Natural killer cell (primary cell): Measurements from ENCODE around the gene TMEM128. TPM values are rescaled to one million over a fixed set of nuclear protein-coding genes. Genes with fewer than 3 reads are reported as not detected.

Source experiments
- ATAC-seq, 3 donors: fragments of 150-1000 bp in 2 of 3; fragments of 200-7000 bp in 1 of 3; cut with Tn5 transposase; 1 replicate in 1 of 3; 2 replicates in 2 of 3; pipeline ENCODE4 v1.10.0; 2021; ENCODE audit warnings: mild to moderate bottlenecking in 2 of 3, moderate library complexity in 2 of 3
- DNase-seq, 2 donors: peaks; one replicate each; pipeline versions ENCODE4 v3.0.0 to v3.0.0-alpha.2; 2013 to 2021; ENCODE audit warnings: mixed read lengths in 1 of 2
- H3K27ac ChIP-seq: one replicate; pipeline ENCODE4 v1.5.1; 2013; ENCODE audit warnings: mild to moderate bottlenecking, low read length
- H3K27me3 ChIP-seq: one replicate; pipeline ENCODE4 v1.6.1; 2013; ENCODE audit warnings: low read length; ENCODE audit not compliant: control insufficient read depth, insufficient read depth
- H3K36me3 ChIP-seq: one replicate; pipeline ENCODE4 v1.6.1; 2013; ENCODE audit warnings: low read length; ENCODE audit not compliant: control insufficient read depth, insufficient read depth
- H3K4me1 ChIP-seq: one replicate; pipeline ENCODE4 v1.6.1; 2013; ENCODE audit warnings: low read length; ENCODE audit not compliant: control insufficient read depth, insufficient read depth
- H3K4me3 ChIP-seq: one replicate; pipeline ENCODE4 v1.5.1; 2013; ENCODE audit warnings: low read length
- H3K9me3 ChIP-seq: one replicate; pipeline ENCODE4 v1.6.1; 2013; ENCODE audit warnings: low read length; ENCODE audit not compliant: control insufficient read depth, insufficient read depth
- H3K27ac Mint-ChIP-seq, 2 donors: one replicate each; pipeline ENCODE4 v1.8.0; 2022; ENCODE audit warnings: mild to moderate bottlenecking in 2 of 2, mixed read lengths in 2 of 2, moderate library complexity in 1 of 2
- H3K27me3 Mint-ChIP-seq, 2 donors: one replicate each; pipeline ENCODE4 v1.8.0; 2022; ENCODE audit warnings: low read depth in 2 of 2, mixed read lengths in 2 of 2
- H3K36me3 Mint-ChIP-seq: one replicate; pipeline ENCODE4 v1.8.0; 2022; ENCODE audit warnings: mixed read lengths
- H3K4me1 Mint-ChIP-seq, 2 donors: one replicate each; pipeline ENCODE4 v1.8.0; 2022; ENCODE audit warnings: mixed read lengths in 2 of 2
- H3K4me3 Mint-ChIP-seq: one replicate; pipeline ENCODE4 v1.8.0; 2022; ENCODE audit warnings: mild to moderate bottlenecking, moderate library complexity, mixed read lengths
- H3K9me3 Mint-ChIP-seq, 2 donors: one replicate each; pipeline ENCODE4 v1.8.0; 2022; ENCODE audit warnings: mixed read lengths in 2 of 2
- WGBS: methylation state at CpG from one replicate; pipeline ENCODE4 v1.1.7; 2013; ENCODE audit warnings: missing lambda C conversion rate; ENCODE audit not compliant: insufficient coverage; 5-methylcytosine and 5-hydroxymethylcytosine counted together
- intact Hi-C: fragments of 100-400 bp; cut with micrococcal nuclease; formaldehyde crosslinking; loops from one replicate; pipeline ENCODE4 v1.14.2; 2022
- total RNA-seq, 4 donors: library from RNA; stranded (reverse); fragments of 120-200 nt in 1 of 4; gene quantifications; one replicate each; pipeline versions ENCODE4 v1.2.3 to v1.2.4, GENCODE V29; 2013 to 2022
- TF ChIP-seq, protein P1 (sequence below): fragments of 200-600 bp; IDR thresholded peaks from one replicate; pipeline ENCODE4 v1.8.0; 2022; ENCODE audit warnings: antibody characterized with exemption

TMEM128 gene, protein sequence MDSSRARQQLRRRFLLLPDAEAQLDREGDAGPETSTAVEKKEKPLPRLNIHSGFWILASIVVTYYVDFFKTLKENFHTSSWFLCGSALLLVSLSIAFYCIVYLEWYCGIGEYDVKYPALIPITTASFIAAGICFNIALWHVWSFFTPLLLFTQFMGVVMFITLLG
- total RNA-seq = 10 to 100 TPM in 2 of 3 donors, 1 to 10 TPM in 1; 9.3 to 12.2 (median 11.4) TPM
- total RNA-seq (2013) = 19.5 TPM

DNA sequence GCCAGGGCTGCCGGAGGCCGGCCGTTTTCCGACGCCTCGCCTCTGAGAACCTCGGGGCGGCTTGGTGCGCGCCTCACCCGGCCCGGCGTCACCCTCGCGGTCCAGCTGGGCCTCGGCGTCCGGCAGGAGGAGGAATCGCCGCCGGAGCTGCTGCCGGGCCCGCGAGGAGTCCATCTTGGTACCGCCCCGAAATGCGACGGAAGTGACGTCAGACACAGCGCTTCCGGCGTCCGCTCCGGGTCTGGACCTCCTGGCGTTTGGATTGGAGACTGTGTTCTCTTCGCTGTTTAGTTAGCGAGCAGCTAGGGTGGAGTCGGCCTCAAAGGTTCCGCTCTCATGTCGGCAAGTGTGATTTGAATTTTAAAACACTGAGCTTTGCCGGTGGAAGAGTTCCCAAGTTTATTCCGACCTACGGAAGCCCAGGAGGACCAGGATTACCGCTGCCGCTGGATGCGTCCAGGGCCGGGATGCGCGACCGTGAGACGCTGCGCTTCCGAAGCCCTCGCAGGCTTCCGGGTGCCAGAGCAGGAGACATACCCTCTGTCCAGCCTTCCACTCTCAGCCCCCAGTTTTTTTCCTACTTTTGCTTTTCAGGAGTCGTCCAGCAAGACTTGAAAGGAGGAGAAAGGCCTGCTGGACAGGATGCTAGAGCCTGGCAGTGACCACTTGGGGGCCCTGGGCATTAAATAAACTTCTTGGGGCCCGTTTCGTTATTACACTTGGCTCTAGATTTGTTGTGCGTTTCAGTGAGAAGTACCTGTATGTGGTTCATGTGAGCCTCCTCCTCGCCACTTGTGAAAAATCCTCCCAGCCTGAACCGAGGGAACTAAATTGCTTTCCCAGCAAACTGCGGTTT lies at the start of gene TMEM128:
TMEM128 (minus strand) TSS at position 195 of the 856 bp plus-strand sequence; CDS start at position 174, 21 bp downstream.
- no peaks in the 10 kb centered on the region for H3K9me3 Mint-ChIP-seq
- Histone ChIP-seq H3K4me3 (peak within 1 kb of the TSS; percentile 68), H3K27me3 (no peaks in the 10 kb centered on the region), H3K9me3 (no peaks in the 10 kb centered on the region), H3K4me1 (peaks cover 12% of the 10 kb centered on the region), H3K36me3 (peaks cover 18% of the 10 kb centered on the region), H3K27ac (peak within 1 kb of the TSS; percentile 84)
- peak within 1 kb of the TSS; percentile 97 for H3K4me3 Mint-ChIP-seq
- peaks cover 21 to 36% of the 10 kb centered on the region in 2 donors for H3K4me1 Mint-ChIP-seq
- peaks cover 8% of the 10 kb centered on the region for H3K36me3 Mint-ChIP-seq
- WGBS = 1% methylated on average over 62 of the region's 62 CpGs
- peak within 1 kb of the TSS; percentile 99 for H3K27ac Mint-ChIP-seq
- DNase-seq (peak; percentile 93 to 97), ATAC-seq (peak; percentile 94 to 97 (median 97))
- intact Hi-C loops = loop anchor here (1.0 kb wide), 1 partner anchor 42 kb away; the partner anchor contains the start of genes LYAR and ZBTB49
- TF ChIP-seq, protein P1, sequence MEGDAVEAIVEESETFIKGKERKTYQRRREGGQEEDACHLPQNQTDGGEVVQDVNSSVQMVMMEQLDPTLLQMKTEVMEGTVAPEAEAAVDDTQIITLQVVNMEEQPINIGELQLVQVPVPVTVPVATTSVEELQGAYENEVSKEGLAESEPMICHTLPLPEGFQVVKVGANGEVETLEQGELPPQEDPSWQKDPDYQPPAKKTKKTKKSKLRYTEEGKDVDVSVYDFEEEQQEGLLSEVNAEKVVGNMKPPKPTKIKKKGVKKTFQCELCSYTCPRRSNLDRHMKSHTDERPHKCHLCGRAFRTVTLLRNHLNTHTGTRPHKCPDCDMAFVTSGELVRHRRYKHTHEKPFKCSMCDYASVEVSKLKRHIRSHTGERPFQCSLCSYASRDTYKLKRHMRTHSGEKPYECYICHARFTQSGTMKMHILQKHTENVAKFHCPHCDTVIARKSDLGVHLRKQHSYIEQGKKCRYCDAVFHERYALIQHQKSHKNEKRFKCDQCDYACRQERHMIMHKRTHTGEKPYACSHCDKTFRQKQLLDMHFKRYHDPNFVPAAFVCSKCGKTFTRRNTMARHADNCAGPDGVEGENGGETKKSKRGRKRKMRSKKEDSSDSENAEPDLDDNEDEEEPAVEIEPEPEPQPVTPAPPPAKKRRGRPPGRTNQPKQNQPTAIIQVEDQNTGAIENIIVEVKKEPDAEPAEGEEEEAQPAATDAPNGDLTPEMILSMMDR = peak; percentile 16
- no peaks in the 10 kb centered on the region for H3K27me3 Mint-ChIP-seq

DNA sequence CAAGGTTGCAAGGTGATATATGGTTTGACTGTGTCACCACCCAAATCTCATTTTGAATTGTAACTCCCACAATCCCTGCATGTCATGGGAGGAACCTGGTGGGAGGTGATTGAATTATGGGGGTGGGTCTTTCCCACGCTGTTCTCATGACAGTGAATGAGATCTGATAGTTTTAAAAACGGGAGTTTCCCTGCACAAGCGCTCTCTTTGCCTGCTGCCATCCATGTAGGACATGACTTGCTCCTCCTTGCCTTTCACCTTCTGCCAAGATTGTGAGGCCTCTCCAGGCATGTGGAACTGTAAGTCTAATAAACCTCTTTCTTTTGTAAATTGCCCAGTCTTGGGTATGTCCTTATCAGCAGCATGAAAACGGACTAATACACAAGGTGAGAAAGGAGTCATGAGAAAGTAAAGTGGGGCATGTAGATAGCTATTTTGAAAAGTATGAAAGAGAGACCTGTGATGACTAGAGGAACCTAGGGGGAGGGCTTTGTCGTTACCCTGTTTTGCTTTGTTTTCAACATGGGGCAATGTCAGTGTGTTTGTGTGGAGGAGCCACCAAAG lies 48.3 kb upstream of the TMEM128 start:
- no peak for DNase-seq
- H3K4me3 Mint-ChIP-seq = no peak overlapping the region
- H3K36me3 Mint-ChIP-seq = no peaks in the 10 kb centered on the region
- Histone ChIP-seq H3K9me3 (no peaks in the 10 kb centered on the region), H3K4me1 (no peaks in the 10 kb centered on the region), H3K27me3 (no peaks in the 10 kb centered on the region), H3K27ac (no peak overlapping the region), H3K4me3 (no peak overlapping the region), H3K36me3 (peaks cover 18% of the 10 kb centered on the region)
- H3K27ac Mint-ChIP-seq = peak overlapping the region in 1 of 2 donors; percentile 29
- ATAC-seq = no peak
- 95% methylated on average over 5 of the region's 5 CpGs for WGBS
- no peaks in the 10 kb centered on the region for H3K27me3 Mint-ChIP-seq
- intact Hi-C loops = no loop called here
- H3K4me1 Mint-ChIP-seq = peaks cover 19 to 62% of the 10 kb centered on the region in 2 donors
- TF ChIP-seq, protein P1 = no peak
- H3K9me3 Mint-ChIP-seq = no peaks in the 10 kb centered on the region

DNA sequence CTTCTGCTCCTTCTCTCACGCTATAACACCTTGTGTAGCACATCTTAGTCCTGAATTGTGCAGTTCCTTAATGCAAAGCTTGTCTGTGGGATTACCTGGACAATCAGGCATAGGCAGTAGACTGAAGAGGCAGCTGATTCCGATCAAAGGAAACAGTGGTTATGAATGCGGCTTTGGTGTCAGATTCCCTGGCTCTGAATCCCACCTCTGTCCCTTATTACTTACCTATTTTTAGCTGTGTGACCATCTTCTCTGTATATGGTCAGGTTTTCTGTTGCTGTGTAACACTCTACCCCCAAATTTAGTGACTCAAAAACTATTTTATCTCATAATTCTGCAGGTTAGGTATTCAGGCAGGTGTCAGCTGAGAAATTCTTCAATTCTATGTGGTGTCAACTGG lies 45.3 kb upstream of the TMEM128 start:
- Mint-ChIP-seq H3K4me1 (peaks cover 37 to 72% of the 10 kb centered on the region in 2 donors), H3K27me3 (no peaks in the 10 kb centered on the region), H3K27ac (peak overlapping the region in 1 of 2 donors; percentile 2), H3K4me3 (no peak overlapping the region), H3K36me3 (no peaks in the 10 kb centered on the region), H3K9me3 (no peaks in the 10 kb centered on the region)
- Histone ChIP-seq H3K4me3 (no peak overlapping the region), H3K4me1 (peaks cover 21% of the 10 kb centered on the region), H3K27ac (no peak overlapping the region), H3K9me3 (no peaks in the 10 kb centered on the region), H3K27me3 (no peaks in the 10 kb centered on the region), H3K36me3 (peaks cover 10% of the 10 kb centered on the region)
- WGBS = over 99% methylated on average over 3 of the region's 3 CpGs
- intact Hi-C loops = no loop called here
- DNase-seq (no peak), ATAC-seq (no peak)
- TF ChIP-seq, protein P1 = no peak
